ENCODE measurements around the gene IFNA13. TPM values are rescaled to one million over a fixed set of nuclear protein-coding genes. Genes with fewer than 3 reads are reported as not detected.

The IFNA13 gene
- polyA plus RNA-seq, 3 donors = not detected

GRCh38 chr9:21340735-21341134 lies 27.1 kb downstream of the IFNA13 start:
- Histone ChIP-seq H3K36me3 (replicated peaks in 1 of 2; ENCODE audit: control insufficient read depth in 1 of 2, insufficient read depth in 2 of 2, low read length in 2 of 2) (no peaks in the 10 kb centered on the region), H3K4me2 (replicated peaks; ENCODE audit: extremely low read depth, low read length, poor library complexity, severe bottlenecking) (no peak overlapping the region), H4K20me1 (ENCODE audit: insufficient read depth, low read length) (no peaks in the 10 kb centered on the region), H3K9me3 (replicated peaks in 1 of 2; ENCODE audit: control insufficient read depth in 1 of 2, insufficient read depth in 1 of 2, low read length in 2 of 2) (no peaks in the 10 kb centered on the region), H3K79me2 (ENCODE audit: insufficient read depth, low read length) (no peaks in the 10 kb centered on the region), H3K27ac (ENCODE audit: low read depth in 1 of 2, low read length in 2 of 2) (no peak overlapping the region), H3K4me1 (ENCODE audit: control insufficient read depth in 1 of 2, insufficient read depth in 2 of 2, low read length in 2 of 2) (peaks cover 0 to 4% of the 10 kb centered on the region in 2 donors), H3K27me3 (ENCODE audit: control insufficient read depth in 2 of 2, insufficient read depth in 2 of 2, low read length in 2 of 2) (no peaks in the 10 kb centered on the region), H3K9ac (ENCODE audit: insufficient read depth, low read length, poor library complexity, severe bottlenecking) (no peak overlapping the region), H2AFZ (ENCODE audit: insufficient read depth, low read depth, low read length, poor library complexity, severe bottlenecking) (no peak overlapping the region), H3K4me3 (replicated peaks in 1 of 3; ENCODE audit: low read depth in 2 of 3, low read length in 3 of 3) (no peak overlapping the region)
- H3K9me3 Mint-ChIP-seq = peaks cover 0 to 7% (median 2%) of the 10 kb centered on the region in 7 donors
- peaks cover 18% of the 10 kb centered on the region for H3K4me1 Mint-ChIP-seq
- WGBS (ENCODE audit: insufficient coverage) = 100% methylated on average over 1 of the region's 4 CpGs
- DNase-seq = no peak
- H3K36me3 Mint-ChIP-seq = no peaks in the 10 kb centered on the region
- TF ChIP-seq CTCF (IDR thresholded peaks at IDR 0.05) = no peak
- intact Hi-C loops (cut with micrococcal nuclease) = no loop called here
- no peak overlapping the region for H3K4me3 Mint-ChIP-seq
- no peak overlapping the region for H3K27ac Mint-ChIP-seq
- H3K27me3 Mint-ChIP-seq (ENCODE audit: low read depth in 3 of 3) = peaks cover 3 to 15% (median 13%) of the 10 kb centered on the region in 3 donors

- no peaks in the 10 kb centered on the region for H3K9me3 Mint-ChIP-seq
- Histone ChIP-seq H3K27ac (ENCODE audit: low read depth in 1 of 2, low read length in 2 of 2) (no peak overlapping the region), H2AFZ (ENCODE audit: insufficient read depth, low read depth, low read length, poor library complexity, severe bottlenecking) (peak overlapping the region; percentile 18), H4K20me1 (ENCODE audit: insufficient read depth, low read length) (peaks cover 26% of the 10 kb centered on the region), H3K4me1 (ENCODE audit: control insufficient read depth in 1 of 2, insufficient read depth in 2 of 2, low read length in 2 of 2) (peaks cover 22 to 33% of the 10 kb centered on the region in 2 donors), H3K9me3 (replicated peaks in 1 of 2; ENCODE audit: control insufficient read depth in 1 of 2, insufficient read depth in 1 of 2, low read length in 2 of 2) (no peaks in the 10 kb centered on the region), H3K36me3 (replicated peaks in 1 of 2; ENCODE audit: control insufficient read depth in 1 of 2, insufficient read depth in 2 of 2, low read length in 2 of 2) (peaks cover 2 to 6% of the 10 kb centered on the region in 2 donors), H3K4me2 (replicated peaks; ENCODE audit: extremely low read depth, low read length, poor library complexity, severe bottlenecking) (no peak overlapping the region), H3K4me3 (replicated peaks in 1 of 3; ENCODE audit: low read depth in 2 of 3, low read length in 3 of 3) (no peak overlapping the region), H3K79me2 (ENCODE audit: insufficient read depth, low read length) (peaks cover 42% of the 10 kb centered on the region), H3K27me3 (ENCODE audit: control insufficient read depth in 2 of 2, insufficient read depth in 2 of 2, low read length in 2 of 2) (no peaks in the 10 kb centered on the region), H3K9ac (ENCODE audit: insufficient read depth, low read length, poor library complexity, severe bottlenecking) (no peak overlapping the region)
- no peak for TF ChIP-seq CTCF (IDR thresholded peaks at IDR 0.05)
- H3K27me3 Mint-ChIP-seq (ENCODE audit: low read depth in 3 of 3) = peaks cover 0 to 8% (median 6%) of the 10 kb centered on the region in 3 donors
- H3K4me1 Mint-ChIP-seq = peaks cover 35% of the 10 kb centered on the region
- intact Hi-C loops (cut with micrococcal nuclease) = loop anchor here in 1 of 2 donors (10.0 kb wide), 2 partner anchors 48 to 108 kb away; partner anchors contain the start of genes IFNA1 and IFNA2
- peaks cover 3 to 5% of the 10 kb centered on the region in 2 donors for H3K36me3 Mint-ChIP-seq
- DNase-seq = no peak
- no peak overlapping the region for H3K27ac Mint-ChIP-seq
- no peak overlapping the region for H3K4me3 Mint-ChIP-seq
These were observed 31.4 kb downstream of the IFNA13 start for GRCh38 chr9:21336457-21336856.
